K562 (cell line): ENCODE results near the gene JPH2. TPM values are rescaled to one million over a fixed set of nuclear protein-coding genes. Genes with fewer than 3 reads are reported as not detected.

Source experiments
- ATAC-seq: fragments of 200-7000 bp; cut with Tn5 transposase; 3 replicates; pipeline ENCODE4 v1.9.1; 2020; ENCODE audit warnings: moderate library complexity
- BruUV-seq: library from RNA; stranded (reverse); fragments of 400-500 nt; replicated peaks from 2 replicates; lab custom pipeline; 2021; lab: Mats Ljungman, UMichigan
- CTCF ChIA-PET: fragments of 300-600 bp; formaldehyde crosslinking; extraction: SDS; loops from one replicate; lab custom pipeline; 2021; ENCODE audit warnings: low intra/inter-chr PET ratio; lab: Yijun Ruan, JAX
- POLR2A ChIA-PET: fragments of 300-600, 350-650 bp; sonication (Branson Sonifier 250); formaldehyde crosslinking; extraction: SDS; loops from one replicate; lab custom pipeline; 2021; ENCODE audit warnings: antibody characterized with exemption, inconsistent platforms; lab: Yijun Ruan, JAX
- DNase-seq, 4 experiments: peaks; one replicate each; pipeline versions ENCODE4 v3.0.0 to v3.0.0-alpha.2; 2011 to 2018; ENCODE audit warnings: low spot score in 3 of 4, mixed read lengths in 3 of 4; ENCODE audit errors: extremely low read depth in 1 of 4
- FAIRE-seq: peaks from 2 replicates; lab custom pipeline; 2011; peaks lifted over from hg19 to GRCh38; lab: Jason Lieb, UNC
- H2AFZ ChIP-seq: 2 replicates; pipeline ENCODE4 v1.6.0; 2011; ENCODE audit warnings: low read depth, low read length, control low read depth, inconsistent platforms
- H3K27ac ChIP-seq: fragments of 200-600 bp; 3 replicates; pipeline ENCODE4 v1.8.0; 2011; ENCODE audit warnings: low read depth, mild to moderate bottlenecking, control low read depth, inconsistent platforms, low read length, moderate library complexity, mixed read lengths; ENCODE audit errors: extremely low read depth
- H3K27me3 ChIP-seq, 2 experiments: fragments of 300-600 bp in 1 of 2; 2 replicates in 1 of 2; 3 replicates in 1 of 2; pipeline versions ENCODE4 v1.6.0 to v1.8.0; 2011; ENCODE audit warnings: inconsistent platforms in 2 of 2, low read length in 2 of 2, mild to moderate bottlenecking in 1 of 2, mixed read lengths in 1 of 2, moderate library complexity in 1 of 2; ENCODE audit not compliant: control insufficient read depth in 2 of 2, insufficient read depth in 2 of 2
- H3K36me3 ChIP-seq: fragments of 300-600 bp; 3 replicates; pipeline ENCODE4 v1.8.0; 2011; ENCODE audit warnings: mild to moderate bottlenecking, low read length, inconsistent platforms; ENCODE audit not compliant: control insufficient read depth, insufficient read depth
- H3K4me1 ChIP-seq, 2 experiments: fragments of 200-600 bp in 1 of 2; replicated peaks in 1 of 2; 2 replicates in 1 of 2; 3 replicates in 1 of 2; pipeline versions ENCODE4 v1.5.1 to v1.8.0; 2011; ENCODE audit warnings: inconsistent platforms in 2 of 2, low read length in 2 of 2, mild to moderate bottlenecking in 1 of 2, mixed read lengths in 1 of 2, moderate library complexity in 1 of 2; ENCODE audit not compliant: control insufficient read depth in 2 of 2, insufficient read depth in 2 of 2
- H3K4me2 ChIP-seq: 2 replicates; pipeline ENCODE4 v1.6.1; 2011; ENCODE audit warnings: low read length, control low read depth, inconsistent platforms, mixed read lengths; ENCODE audit not compliant: insufficient read depth
- H3K4me3 ChIP-seq: fragments of 200-600 bp; sonication (generic), shearing (Covaris generic); 2 replicates; pipeline ENCODE4 v1.5.1; 2016; ENCODE audit warnings: control low read depth, inconsistent platforms
- H3K79me2 ChIP-seq: fragments of 200-600 bp; 3 replicates; pipeline ENCODE4 v1.8.0; 2011; ENCODE audit warnings: low read length, inconsistent platforms; ENCODE audit not compliant: control insufficient read depth, insufficient read depth
- H3K9ac ChIP-seq, 2 experiments: 2 replicates each; pipeline versions ENCODE4 v1.6.0 to v1.6.1; 2011; ENCODE audit warnings: low read depth in 2 of 2, low read length in 2 of 2, control low read depth in 1 of 2, inconsistent platforms in 1 of 2, mild to moderate bottlenecking in 1 of 2, mixed read lengths in 1 of 2; ENCODE audit not compliant: insufficient read depth in 1 of 2
- H3K9me1 ChIP-seq: one replicate; pipeline ENCODE4 v1.6.0; 2011; ENCODE audit warnings: inconsistent platforms, mild to moderate bottlenecking, low read length, moderate library complexity; ENCODE audit not compliant: control insufficient read depth, insufficient read depth
- H3K9me3 ChIP-seq: replicated peaks from 2 replicates; pipeline ENCODE4 v1.5.1; 2011; ENCODE audit warnings: low read depth, low read length, inconsistent platforms; ENCODE audit not compliant: control insufficient read depth, insufficient read depth
- H4K20me1 ChIP-seq: replicated peaks from 2 replicates; pipeline ENCODE4 v1.6.1; 2011; ENCODE audit warnings: low read length, inconsistent platforms, mixed read lengths; ENCODE audit not compliant: control insufficient read depth, insufficient read depth
- COPS2 ChIP-seq: fragments of 450-650 bp; conservative IDR thresholded peaks from 2 replicates; pipeline ENCODE4 v1.6.1; 2016; ENCODE audit warnings: mild to moderate bottlenecking, moderate library complexity
- E2F8 ChIP-seq: fragments of 450-650 bp; IDR thresholded peaks from 2 replicates; pipeline ENCODE4 v1.7.1; 2018; ENCODE audit warnings: mild to moderate bottlenecking, low read depth; ENCODE audit not compliant: partially characterized antibody
- EP300 ChIP-seq: IDR thresholded peaks from 2 replicates; pipeline ENCODE4 v1.6.1; 2012; ENCODE audit warnings: low read length, improper control_type of control experiment
- GTF2F1 ChIP-seq: IDR thresholded peaks from 2 replicates; pipeline ENCODE4 v1.6.1; 2011; ENCODE audit warnings: low read depth, low read length, improper control_type of control experiment
- ILK ChIP-seq: fragments of 450-650 bp; IDR thresholded peaks from 2 replicates; pipeline ENCODE4 v1.6.1; 2016; ENCODE audit warnings: missing genetic modification characterization, low read depth, mild to moderate bottlenecking, missing compliant biosample characterization, moderate library complexity, borderline replicate concordance
- IRF2 ChIP-seq: sonication (generic); formaldehyde crosslinking; IDR thresholded peaks from 2 replicates; pipeline ENCODE4 v1.8.1; 2022; ENCODE audit warnings: mild to moderate bottlenecking, missing genetic modification reagents
- MBD2 ChIP-seq: sonication (generic); IDR thresholded peaks from 2 replicates; pipeline ENCODE4 v1.6.1; 2016; ENCODE audit warnings: low read depth, borderline replicate concordance
- MXI1 ChIP-seq: IDR thresholded peaks from 2 replicates; pipeline ENCODE4 v1.6.1; 2011; ENCODE audit warnings: low read depth, mild to moderate bottlenecking, improper control_type of control experiment, low read length
- NRF1 ChIP-seq, 2 experiments: fragments of 450-650 bp; IDR thresholded peaks in 1 of 2; conservative IDR thresholded peaks in 1 of 2; 2 replicates each; pipeline ENCODE4 v1.6.1; 2014; ENCODE audit warnings: mild to moderate bottlenecking in 2 of 2
- RBFOX2 ChIP-seq: fragments of 200-400 bp; formaldehyde crosslinking; IDR thresholded peaks from 2 replicates; pipeline ENCODE4 v1.6.1; 2017; ENCODE audit warnings: low read depth, mild to moderate bottlenecking, low read length, moderate library complexity
- TAL1 ChIP-seq: fragments of 450-650 bp; IDR thresholded peaks from 2 replicates; pipeline ENCODE4 v1.6.1; 2016; ENCODE audit warnings: mild to moderate bottlenecking
- ZBTB17 ChIP-seq: fragments of 450-650 bp; formaldehyde crosslinking; IDR thresholded peaks from 2 replicates; pipeline ENCODE4 v1.4.0; 2020; ENCODE audit warnings: mild to moderate bottlenecking
- ZFP30 ChIP-seq: fragments of 250-450 bp; sonication (Bioruptor Pico); IDR thresholded peaks from 2 replicates; pipeline ENCODE4 v1.8.0; 2022; ENCODE audit warnings: moderate library complexity, mild to moderate bottlenecking, inconsistent platforms, borderline replicate concordance
- ZNF668 ChIP-seq: fragments of 250-450 bp; sonication (Bioruptor Pico); IDR thresholded peaks from 2 replicates; pipeline ENCODE4 v1.8.0; 2022; ENCODE audit warnings: mild to moderate bottlenecking, inconsistent platforms
- ZZZ3 ChIP-seq: fragments of 450-650 bp; IDR thresholded peaks from 2 replicates; pipeline ENCODE4 v1.6.1; 2016; ENCODE audit warnings: antibody characterized with exemption, mild to moderate bottlenecking, moderate library complexity
- WGBS: fragments of 100-300 bp; shearing (Covaris generic); methylation state at CpG from one replicate; pipeline ENCODE4 v1.1.6; 2016; ENCODE audit warnings: low coverage, mixed read lengths; ENCODE audit not compliant: insufficient coverage; ENCODE audit errors: missing lambda C conversion rate; 5-methylcytosine and 5-hydroxymethylcytosine counted together
- in situ Hi-C: fragments of 300-500 bp; cut with MboI; formaldehyde crosslinking; loops from 4 replicates; pipeline ENCODE4 v1.15.0; 2018; ENCODE audit warnings: inconsistent platforms, mixed read lengths
- intact Hi-C: fragments of 100-400 bp; cut with micrococcal nuclease; formaldehyde crosslinking; loops from 2 replicates; pipeline ENCODE4 v1.14.2; 2022
- polyA plus RNA-seq, 8 experiments: library from polyadenylated mRNA; depleted of rRNA in 4 of 8; stranded (reverse) in 5 of 8; unstranded in 3 of 8; fragments of >200 nt; fragmentation: Nextera tagmentation in 2 of 8; fragmentation: Illumina TruSeq in 1 of 8; extraction: Ambion mirVana in 2 of 8; extraction: Trizol in 1 of 8; gene quantifications; 2 replicates each; pipeline versions ENCODE4 v1.2.1 to v1.2.3, GENCODE V29; 2011 to 2014; ENCODE audit warnings: inconsistent platforms in 1 of 8, missing spikeins in 1 of 8
- total RNA-seq, 7 experiments: library from RNA; depleted of rRNA in 6 of 7; stranded (reverse); fragments of >200 nt in 6 of 7; fragmentation: Illumina TruSeq in 2 of 7; extraction: Trizol in 2 of 7; gene quantifications; 2 replicates each; pipeline versions ENCODE4 v1.2.1 to v1.2.3, GENCODE V29; 2011 to 2021; ENCODE audit warnings: low replicate concordance in 1 of 7

The JPH2 gene
- total and polyA plus RNA-seq, 9 of the 15 experiments (the other 6 are each of a cell fraction or from before 2014, with no cell fraction given): not detected

- Histone ChIP-seq H3K79me2 (no peaks in the 10 kb centered on the region), H3K9ac (no peak overlapping the region), H3K4me1 (no peaks in the 10 kb centered on the region), H2AFZ (no peak overlapping the region), H3K4me3 (no peak overlapping the region), H3K36me3 (no peaks in the 10 kb centered on the region), H4K20me1 (no peaks in the 10 kb centered on the region; the same call in 1 of the 2 replicates), H3K9me3 (no peaks in the 10 kb centered on the region), H3K4me2 (no peak overlapping the region), H3K9me1 (peaks cover 3% of the 10 kb centered on the region), H3K27ac (no peak overlapping the region), H3K27me3 (peaks cover 54 to 81% of the 10 kb centered on the region in 2 experiments)
- FAIRE-seq: no peak
- ChIA-PET POLR2A (no interaction called here), CTCF (no interaction called here)
- WGBS: 2% methylated on average over 14 of the region's 16 CpGs
- intact Hi-C loops: no loop called here
- TF ChIP-seq EP300: no peak
- TF ChIP-seq NRF1 (conservative IDR thresholded peaks at IDR 0.05 in 1 of 2, IDR thresholded peaks at IDR 0.05 in 1 of 2): peak in 1 of 2 experiments; percentile 20; a peak in 1 of 4 replicates
- BruUV-seq: no TSS peak
- DNase-seq: no peak
- in situ Hi-C loops: no loop called here
- no peak for ATAC-seq
Observed at GRCh38 chr20:44073011-44073674, 113.8 kb downstream of the JPH2 start.

GRCh38 chr20:44072384-44072783, 114.6 kb downstream of the JPH2 start:
- Histone ChIP-seq H3K27ac (no peak overlapping the region), H3K4me3 (no peak overlapping the region), H4K20me1 (no peaks in the 10 kb centered on the region; the same call in 1 of the 2 replicates), H3K9me1 (peaks cover 3% of the 10 kb centered on the region), H3K36me3 (no peaks in the 10 kb centered on the region), H3K79me2 (no peaks in the 10 kb centered on the region), H2AFZ (no peak overlapping the region), H3K27me3 (peaks cover 56 to 84% of the 10 kb centered on the region in 2 experiments), H3K4me1 (no peaks in the 10 kb centered on the region), H3K9ac (no peak overlapping the region), H3K9me3 (no peaks in the 10 kb centered on the region), H3K4me2 (no peak overlapping the region)
- ChIA-PET POLR2A (interaction anchor here (0.5 to 0.6 kb wide), 2 partner anchors 317 to 484 kb away, joined by 3 read pairs; no protein-coding TSS in a partner anchor), CTCF (no interaction called here)
- BruUV-seq: no TSS peak
- ATAC-seq (no peak), DNase-seq (no peak), FAIRE-seq (no peak)
- WGBS: 3% methylated on average over 6 of the region's 6 CpGs
- in situ Hi-C loops: no loop called here
- intact Hi-C loops: no loop called here
- TF ChIP-seq ZNF668 (CRISPR knock-in tag): no peak
- TF ChIP-seq IRF2 (CRISPR knock-in tag): no peak
- no peak for TF ChIP-seq COPS2
- no peak for TF ChIP-seq GTF2F1
- no peak for TF ChIP-seq E2F8
- TF ChIP-seq TAL1: no peak
- TF ChIP-seq ZBTB17 (CRISPR knock-in tag): no peak
- TF ChIP-seq RBFOX2: no peak
- no peak for TF ChIP-seq ILK
- no peak for TF ChIP-seq ZZZ3
- no peak for TF ChIP-seq MXI1
- no peak for TF ChIP-seq ZFP30 (CRISPR knock-in tag)
- no peak for TF ChIP-seq MBD2
